H1 (cell line): ENCODE measurements around the gene RPS6KA2. TPM values are rescaled to one million over a fixed set of nuclear protein-coding genes. Genes with fewer than 3 reads are reported as not detected.

ENCODE experiments used
- CBX8 ChIP-seq: fragments of 300-800, 300-1000 bp; sonication (generic); IDR thresholded peaks from 2 replicates; pipeline ENCODE4 v1.7.1; 2016; ENCODE audit warnings: low read depth, low read length, borderline replicate concordance
- CHD2 ChIP-seq: IDR thresholded peaks from 2 replicates; pipeline ENCODE4 v1.6.1; 2012; ENCODE audit warnings: low read length, improper control_type of control experiment
- CTBP2 ChIP-seq: IDR thresholded peaks from 2 replicates; pipeline ENCODE4 v1.7.0; 2011; ENCODE audit warnings: borderline replicate concordance, mild to moderate bottlenecking, moderate library complexity, mixed read lengths, low read length; ENCODE audit not compliant: insufficient read depth, insufficient read length
- EZH2 ChIP-seq: fragments of 200-600 bp; sonication (generic); IDR thresholded peaks from 2 replicates; pipeline ENCODE4 v1.7.1; 2012; ENCODE audit warnings: low read depth, mild to moderate bottlenecking, moderate library complexity, low read length, inconsistent platforms; ENCODE audit not compliant: severe bottlenecking
- HDAC6 ChIP-seq: IDR thresholded peaks from one replicate; pipeline ENCODE4 v1.7.1; 2012; ENCODE audit warnings: low read depth, mild to moderate bottlenecking, inconsistent platforms, low read length, moderate library complexity
- JUN ChIP-seq: IDR thresholded peaks from 2 replicates; pipeline ENCODE4 v1.6.1; 2011; ENCODE audit warnings: low read depth, mild to moderate bottlenecking, improper control_type of control experiment, low read length
- MAFK ChIP-seq: IDR thresholded peaks from 2 replicates; pipeline ENCODE4 v1.6.1; 2012; ENCODE audit warnings: low read depth, mild to moderate bottlenecking, improper control_type of control experiment, low read length
- SAP30 ChIP-seq: fragments of 300-600 bp; sonication (generic); IDR thresholded peaks from 2 replicates; pipeline ENCODE4 v1.7.1; 2012; ENCODE audit warnings: low read length, moderate library complexity, mild to moderate bottlenecking, inconsistent platforms; ENCODE audit not compliant: insufficient read depth, insufficient replicate concordance
- YY1 ChIP-seq: IDR thresholded peaks from 2 replicates; pipeline ENCODE4 v1.6.1; 2011; ENCODE audit warnings: low read depth, mild to moderate bottlenecking, low read length
- ZNF274 ChIP-seq: IDR thresholded peaks from 2 replicates; pipeline ENCODE4 v1.7.0; 2012; ENCODE audit warnings: low read length, borderline replicate concordance; ENCODE audit errors: extremely low read depth
- polyA plus RNA-seq, 7 experiments: library from polyadenylated mRNA; depleted of rRNA in 3 of 7; stranded (reverse) in 5 of 7; unstranded in 2 of 7; fragments of >200 nt in 5 of 7; fragments of 200-250 nt in 2 of 7; gene quantifications; 1 replicate in 5 of 7; 2 replicates in 1 of 7; 4 replicates in 1 of 7; pipeline versions ENCODE4 v1.2.1 to v1.2.3, GENCODE V29; 2011 to 2013; ENCODE audit warnings: missing spikeins in 2 of 7, mixed read lengths in 2 of 7
- total RNA-seq: library from RNA; stranded (reverse); fragmentation: NEBNext Ultra II Directional; extraction: Animal tissue kit (Norgen Biotek cat#: 25700); gene quantifications from 2 replicates; pipeline ENCODE4 v1.2.1, GENCODE V29; 2021
- TF ChIP-seq, protein P1 (sequence below): fragments of 300-600 bp; sonication (generic); IDR thresholded peaks from 2 replicates; pipeline ENCODE4 v1.7.1; 2012; ENCODE audit warnings: low read length, moderate library complexity, mild to moderate bottlenecking, inconsistent platforms; ENCODE audit not compliant: insufficient replicate concordance

The RPS6KA2 gene
- total and polyA plus RNA-seq, 2 of the 8 experiments (the other 6 are each of a cell fraction or from before 2014, with no cell fraction given) = 8.8 to 25.7 TPM

DNA sequence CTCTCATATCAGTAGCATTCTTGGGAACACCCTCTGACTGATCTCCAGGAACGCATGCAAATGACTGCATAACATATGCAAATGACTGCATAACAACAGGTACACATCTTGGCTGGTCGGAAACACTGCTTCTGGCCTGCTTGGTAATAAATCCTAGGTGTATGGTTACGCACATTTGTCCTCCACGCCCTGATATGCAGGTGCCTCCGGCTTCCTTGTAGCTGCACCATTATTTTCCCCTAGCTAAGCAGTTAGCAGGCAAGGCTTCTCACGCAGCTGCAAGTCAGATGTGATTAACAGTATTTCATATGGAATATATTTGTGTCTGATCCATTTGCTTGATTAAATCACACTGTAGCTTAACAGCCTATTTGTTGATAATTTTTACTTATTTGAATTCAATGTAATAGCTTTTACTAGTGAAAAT, 5.9 kb downstream of the RPS6KA2 start (continued):
- TF ChIP-seq, protein P1, sequence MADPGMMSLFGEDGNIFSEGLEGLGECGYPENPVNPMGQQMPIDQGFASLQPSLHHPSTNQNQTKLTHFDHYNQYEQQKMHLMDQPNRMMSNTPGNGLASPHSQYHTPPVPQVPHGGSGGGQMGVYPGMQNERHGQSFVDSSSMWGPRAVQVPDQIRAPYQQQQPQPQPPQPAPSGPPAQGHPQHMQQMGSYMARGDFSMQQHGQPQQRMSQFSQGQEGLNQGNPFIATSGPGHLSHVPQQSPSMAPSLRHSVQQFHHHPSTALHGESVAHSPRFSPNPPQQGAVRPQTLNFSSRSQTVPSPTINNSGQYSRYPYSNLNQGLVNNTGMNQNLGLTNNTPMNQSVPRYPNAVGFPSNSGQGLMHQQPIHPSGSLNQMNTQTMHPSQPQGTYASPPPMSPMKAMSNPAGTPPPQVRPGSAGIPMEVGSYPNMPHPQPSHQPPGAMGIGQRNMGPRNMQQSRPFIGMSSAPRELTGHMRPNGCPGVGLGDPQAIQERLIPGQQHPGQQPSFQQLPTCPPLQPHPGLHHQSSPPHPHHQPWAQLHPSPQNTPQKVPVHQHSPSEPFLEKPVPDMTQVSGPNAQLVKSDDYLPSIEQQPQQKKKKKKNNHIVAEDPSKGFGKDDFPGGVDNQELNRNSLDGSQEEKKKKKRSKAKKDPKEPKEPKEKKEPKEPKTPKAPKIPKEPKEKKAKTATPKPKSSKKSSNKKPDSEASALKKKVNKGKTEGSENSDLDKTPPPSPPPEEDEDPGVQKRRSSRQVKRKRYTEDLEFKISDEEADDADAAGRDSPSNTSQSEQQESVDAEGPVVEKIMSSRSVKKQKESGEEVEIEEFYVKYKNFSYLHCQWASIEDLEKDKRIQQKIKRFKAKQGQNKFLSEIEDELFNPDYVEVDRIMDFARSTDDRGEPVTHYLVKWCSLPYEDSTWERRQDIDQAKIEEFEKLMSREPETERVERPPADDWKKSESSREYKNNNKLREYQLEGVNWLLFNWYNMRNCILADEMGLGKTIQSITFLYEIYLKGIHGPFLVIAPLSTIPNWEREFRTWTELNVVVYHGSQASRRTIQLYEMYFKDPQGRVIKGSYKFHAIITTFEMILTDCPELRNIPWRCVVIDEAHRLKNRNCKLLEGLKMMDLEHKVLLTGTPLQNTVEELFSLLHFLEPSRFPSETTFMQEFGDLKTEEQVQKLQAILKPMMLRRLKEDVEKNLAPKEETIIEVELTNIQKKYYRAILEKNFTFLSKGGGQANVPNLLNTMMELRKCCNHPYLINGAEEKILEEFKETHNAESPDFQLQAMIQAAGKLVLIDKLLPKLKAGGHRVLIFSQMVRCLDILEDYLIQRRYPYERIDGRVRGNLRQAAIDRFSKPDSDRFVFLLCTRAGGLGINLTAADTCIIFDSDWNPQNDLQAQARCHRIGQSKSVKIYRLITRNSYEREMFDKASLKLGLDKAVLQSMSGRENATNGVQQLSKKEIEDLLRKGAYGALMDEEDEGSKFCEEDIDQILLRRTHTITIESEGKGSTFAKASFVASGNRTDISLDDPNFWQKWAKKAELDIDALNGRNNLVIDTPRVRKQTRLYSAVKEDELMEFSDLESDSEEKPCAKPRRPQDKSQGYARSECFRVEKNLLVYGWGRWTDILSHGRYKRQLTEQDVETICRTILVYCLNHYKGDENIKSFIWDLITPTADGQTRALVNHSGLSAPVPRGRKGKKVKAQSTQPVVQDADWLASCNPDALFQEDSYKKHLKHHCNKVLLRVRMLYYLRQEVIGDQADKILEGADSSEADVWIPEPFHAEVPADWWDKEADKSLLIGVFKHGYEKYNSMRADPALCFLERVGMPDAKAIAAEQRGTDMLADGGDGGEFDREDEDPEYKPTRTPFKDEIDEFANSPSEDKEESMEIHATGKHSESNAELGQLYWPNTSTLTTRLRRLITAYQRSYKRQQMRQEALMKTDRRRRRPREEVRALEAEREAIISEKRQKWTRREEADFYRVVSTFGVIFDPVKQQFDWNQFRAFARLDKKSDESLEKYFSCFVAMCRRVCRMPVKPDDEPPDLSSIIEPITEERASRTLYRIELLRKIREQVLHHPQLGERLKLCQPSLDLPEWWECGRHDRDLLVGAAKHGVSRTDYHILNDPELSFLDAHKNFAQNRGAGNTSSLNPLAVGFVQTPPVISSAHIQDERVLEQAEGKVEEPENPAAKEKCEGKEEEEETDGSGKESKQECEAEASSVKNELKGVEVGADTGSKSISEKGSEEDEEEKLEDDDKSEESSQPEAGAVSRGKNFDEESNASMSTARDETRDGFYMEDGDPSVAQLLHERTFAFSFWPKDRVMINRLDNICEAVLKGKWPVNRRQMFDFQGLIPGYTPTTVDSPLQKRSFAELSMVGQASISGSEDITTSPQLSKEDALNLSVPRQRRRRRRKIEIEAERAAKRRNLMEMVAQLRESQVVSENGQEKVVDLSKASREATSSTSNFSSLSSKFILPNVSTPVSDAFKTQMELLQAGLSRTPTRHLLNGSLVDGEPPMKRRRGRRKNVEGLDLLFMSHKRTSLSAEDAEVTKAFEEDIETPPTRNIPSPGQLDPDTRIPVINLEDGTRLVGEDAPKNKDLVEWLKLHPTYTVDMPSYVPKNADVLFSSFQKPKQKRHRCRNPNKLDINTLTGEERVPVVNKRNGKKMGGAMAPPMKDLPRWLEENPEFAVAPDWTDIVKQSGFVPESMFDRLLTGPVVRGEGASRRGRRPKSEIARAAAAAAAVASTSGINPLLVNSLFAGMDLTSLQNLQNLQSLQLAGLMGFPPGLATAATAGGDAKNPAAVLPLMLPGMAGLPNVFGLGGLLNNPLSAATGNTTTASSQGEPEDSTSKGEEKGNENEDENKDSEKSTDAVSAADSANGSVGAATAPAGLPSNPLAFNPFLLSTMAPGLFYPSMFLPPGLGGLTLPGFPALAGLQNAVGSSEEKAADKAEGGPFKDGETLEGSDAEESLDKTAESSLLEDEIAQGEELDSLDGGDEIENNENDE = no peak
- TF ChIP-seq CHD2 = no peak
- no peak for TF ChIP-seq YY1
- no peak for TF ChIP-seq MAFK
- TF ChIP-seq JUN = no peak
- TF ChIP-seq SAP30 = no peak
- no peak for TF ChIP-seq ZNF274
- TF ChIP-seq CTBP2 = no peak
- TF ChIP-seq HDAC6 = no peak
- no peak for TF ChIP-seq CBX8
- no peak for TF ChIP-seq EZH2
